ENCODE results near the gene NOL8.
A peak's percentile ranks its signal among the peaks of the same experiment; 100 is the strongest.

The NOL8 gene

GRCh38 chr9:92324889-92325268, 271 bp downstream of the NOL8 start:
- no peaks in the 10 kb centered on the region for H3K9me3 ChIP-seq (replicated peaks; ENCODE audit: insufficient read depth, low read length)
- no peaks in the 10 kb centered on the region for H3K9me2 ChIP-seq (replicated peaks; ENCODE audit: insufficient read depth, low read length)
- no peaks in the 10 kb centered on the region; the same call in 1 of the 2 replicates for H3F3A ChIP-seq (ENCODE audit: insufficient read depth, low read length)
- TF ChIP-seq EZH2 (optimal IDR thresholded peaks at IDR 0.05; ENCODE audit: low read depth, low read length), result no peak
- no peak for TF ChIP-seq EZH2phosphoT487 (IDR thresholded peaks at IDR 0.05; ENCODE audit: low read length)
- TF ChIP-seq CTCF (IDR thresholded peaks at IDR 0.05; ENCODE audit: low read length), result no peak
- H3K4me3 ChIP-seq (ENCODE audit: low read length), result peak overlapping the region; percentile 88
- no peaks in the 10 kb centered on the region for H4K20me1 ChIP-seq (ENCODE audit: insufficient read depth, low read length)
- no peaks in the 10 kb centered on the region for H3K27me3 ChIP-seq (replicated peaks; ENCODE audit: insufficient read depth, low read length)
- DNase-seq, result no peak
- peak overlapping the region; percentile 99 for H3K9ac ChIP-seq (ENCODE audit: low read length)
- H3K4me2 ChIP-seq (ENCODE audit: low read depth, low read length), result peak overlapping the region; percentile 77
- peaks cover 26% of the 10 kb centered on the region for H3K4me1 ChIP-seq (ENCODE audit: low read length)
- peak overlapping the region; percentile 96 for H3K27ac ChIP-seq (ENCODE audit: low read length)
- peaks cover 6% of the 10 kb centered on the region for H3K36me3 ChIP-seq (replicated peaks; ENCODE audit: insufficient read depth, low read length)
- H3K79me2 ChIP-seq (ENCODE audit: low read length), result peaks cover 79% of the 10 kb centered on the region
- H2AFZ ChIP-seq (ENCODE audit: low read length), result peak overlapping the region; percentile 78

- DNase-seq, result no peak
- H3K9me3 ChIP-seq (replicated peaks; ENCODE audit: insufficient read depth, low read length), result no peaks in the 10 kb centered on the region
- TF ChIP-seq CTCF (IDR thresholded peaks at IDR 0.05; ENCODE audit: low read length) (no peak), EZH2phosphoT487 (IDR thresholded peaks at IDR 0.05; ENCODE audit: low read length) (no peak), EZH2 (optimal IDR thresholded peaks at IDR 0.05; ENCODE audit: low read depth, low read length) (no peak)
These were observed 719 bp downstream of the NOL8 start for GRCh38 chr9:92324431-92324830.

GRCh38 chr9:92315456-92315855, 9.7 kb downstream of the NOL8 start:
- Histone ChIP-seq H3K9me2 (replicated peaks; ENCODE audit: insufficient read depth, low read length) (no peaks in the 10 kb centered on the region), H3K9me3 (replicated peaks; ENCODE audit: insufficient read depth, low read length) (no peaks in the 10 kb centered on the region), H3K36me3 (replicated peaks; ENCODE audit: insufficient read depth, low read length) (peaks cover 17% of the 10 kb centered on the region), H2AFZ (ENCODE audit: low read length) (no peak overlapping the region), H3K27ac (ENCODE audit: low read length) (no peak overlapping the region), H4K20me1 (ENCODE audit: insufficient read depth, low read length) (no peaks in the 10 kb centered on the region), H3K79me2 (ENCODE audit: low read length) (peaks cover 35% of the 10 kb centered on the region), H3K4me3 (ENCODE audit: low read length) (no peak overlapping the region), H3K4me1 (ENCODE audit: low read length) (peaks cover 7% of the 10 kb centered on the region; the same call in 1 of the 2 replicates), H3K4me2 (ENCODE audit: low read depth, low read length) (no peak overlapping the region), H3K9ac (ENCODE audit: low read length) (no peak overlapping the region), H3K27me3 (replicated peaks; ENCODE audit: insufficient read depth, low read length) (no peaks in the 10 kb centered on the region), H3F3A (ENCODE audit: insufficient read depth, low read length) (no peaks in the 10 kb centered on the region)
- DNase-seq, result no peak
- TF ChIP-seq EZH2 (optimal IDR thresholded peaks at IDR 0.05; ENCODE audit: low read depth, low read length) (no peak), CTCF (IDR thresholded peaks at IDR 0.05; ENCODE audit: low read length) (no peak), EZH2phosphoT487 (IDR thresholded peaks at IDR 0.05; ENCODE audit: low read length) (no peak)

More at GRCh38 chr9:92324431-92324830, 719 bp downstream of the NOL8 start:
- H3K79me2 ChIP-seq (ENCODE audit: low read length), result peaks cover 75% of the 10 kb centered on the region
- H3K9me2 ChIP-seq (replicated peaks; ENCODE audit: insufficient read depth, low read length), result no peaks in the 10 kb centered on the region
- peaks cover 26% of the 10 kb centered on the region for H3K4me1 ChIP-seq (ENCODE audit: low read length)
- H3K27me3 ChIP-seq (replicated peaks; ENCODE audit: insufficient read depth, low read length), result no peaks in the 10 kb centered on the region
- H3K9ac ChIP-seq (ENCODE audit: low read length), result peak overlapping the region; percentile 99
- peak overlapping the region; percentile 77 for H3K4me2 ChIP-seq (ENCODE audit: low read depth, low read length)
- peaks cover 6% of the 10 kb centered on the region for H3K36me3 ChIP-seq (replicated peaks; ENCODE audit: insufficient read depth, low read length)
- H3F3A ChIP-seq (ENCODE audit: insufficient read depth, low read length), result no peaks in the 10 kb centered on the region; the same call in 1 of the 2 replicates
- H4K20me1 ChIP-seq (ENCODE audit: insufficient read depth, low read length), result no peaks in the 10 kb centered on the region
- H3K27ac ChIP-seq (ENCODE audit: low read length), result no peak overlapping the region
- 0 out of 2 replicates have a peak overlapping the region, but pooled peaks have one; percentile 78 for H2AFZ ChIP-seq (ENCODE audit: low read length)
- peak overlapping the region; percentile 88 for H3K4me3 ChIP-seq (ENCODE audit: low read length)
